Panc1 (cell line): ENCODE measurements around the gene ANAPC16. TPM values are rescaled to one million over a fixed set of nuclear protein-coding genes. Genes with fewer than 3 reads are reported as not detected.

ENCODE experiments used
- ATAC-seq: fragments of 200-7000 bp; cut with Tn5 transposase; 2 replicates; pipeline ENCODE4 v1.9.1; 2020; ENCODE audit warnings: mild to moderate bottlenecking, moderate library complexity
- BruUV-seq: library from RNA; stranded (reverse); fragments of 400-500 nt; replicated peaks from 2 replicates; lab custom pipeline; 2021; lab: Mats Ljungman, UMichigan
- CTCF ChIA-PET: fragments of 300-600 bp; sonication (Branson Sonifier 250); formaldehyde crosslinking; loops from one replicate; lab custom pipeline; 2022; ENCODE audit warnings: antibody characterized with exemption; lab: Charles Lee
- POLR2A ChIA-PET: fragments of 300-600 bp; sonication (Branson Sonifier 250); formaldehyde crosslinking; loops from one replicate; lab custom pipeline; 2022; ENCODE audit warnings: antibody characterized with exemption; lab: Charles Lee
- DNase-seq: peaks from one replicate; pipeline ENCODE4 v3.0.0-alpha.2; 2010; ENCODE audit warnings: low read depth, low spot score
- H3K27ac ChIP-seq: 2 replicates; pipeline ENCODE4 v1.5.1; 2011; ENCODE audit warnings: mild to moderate bottlenecking, low read length, inconsistent platforms
- H3K27me3 ChIP-seq: fragments of 200-500 bp; sonication (Bioruptor generic); 2 replicates; pipeline ENCODE4 v1.6.0; 2014; ENCODE audit warnings: low read length, inconsistent platforms; ENCODE audit not compliant: control insufficient read depth, insufficient read depth
- H3K36me3 ChIP-seq: fragments of 200-500 bp; sonication (Bioruptor generic); 2 replicates; pipeline ENCODE4 v1.5.1; 2014; ENCODE audit warnings: inconsistent platforms, mild to moderate bottlenecking, low read length, moderate library complexity; ENCODE audit not compliant: control insufficient read depth, insufficient read depth
- H3K4me1 ChIP-seq: 2 replicates; pipeline ENCODE4 v1.5.1; 2011; ENCODE audit warnings: inconsistent platforms, mild to moderate bottlenecking, low read length, moderate library complexity; ENCODE audit not compliant: control insufficient read depth, insufficient read depth
- H3K4me3 ChIP-seq, 2 experiments: 2 replicates each; pipeline ENCODE4 v1.5.1; 2011 to 2012; ENCODE audit warnings: low read depth in 2 of 2, low read length in 2 of 2, mild to moderate bottlenecking in 2 of 2, inconsistent platforms in 1 of 2, moderate library complexity in 1 of 2
- H3K9me3 ChIP-seq: fragments of 200-500 bp; sonication (Bioruptor generic); 2 replicates; pipeline ENCODE4 v1.5.1; 2014; ENCODE audit warnings: low read depth, mild to moderate bottlenecking, inconsistent platforms, low read length, moderate library complexity; ENCODE audit not compliant: control insufficient read depth, insufficient read depth
- CTCF ChIP-seq: fragments of 450-650 bp; IDR thresholded peaks from 2 replicates; pipeline ENCODE4 v1.5.1; 2017; ENCODE audit warnings: mild to moderate bottlenecking
- POLR2AphosphoS5 ChIP-seq: IDR thresholded peaks from 2 replicates; pipeline ENCODE4 v1.6.1; 2012; ENCODE audit warnings: mild to moderate bottlenecking, low read depth, low read length, moderate library complexity
- SIN3A ChIP-seq: IDR thresholded peaks from 2 replicates; pipeline ENCODE4 v1.6.1; 2012; ENCODE audit warnings: low read depth, mild to moderate bottlenecking, low read length, moderate library complexity, borderline replicate concordance; ENCODE audit not compliant: insufficient read depth
- TCF7L2 ChIP-seq: IDR thresholded peaks from 2 replicates; pipeline ENCODE4 v1.6.1; 2011; ENCODE audit warnings: mild to moderate bottlenecking, low read depth, low read length, inconsistent platforms
- in situ Hi-C: cut with HindIII; loops from 2 replicates; pipeline ENCODE4 v1.10.0; 2016; ENCODE audit warnings: low sequenced_read_pairs, low pct_unique_long_range_greater_than_20kb
- intact Hi-C: fragments of 100-400 bp; cut with micrococcal nuclease; formaldehyde crosslinking; loops from one replicate; pipeline ENCODE4 v1.10.0; 2022; ENCODE audit not compliant: unreplicated experiment
- total RNA-seq: library from RNA; stranded (reverse); gene quantifications from one replicate; pipeline ENCODE4 v1.2.1, GENCODE V29; 2021; ENCODE audit not compliant: unreplicated experiment
- TF ChIP-seq, protein P1 (sequence below), 2 experiments: IDR thresholded peaks; 2 replicates each; pipeline ENCODE4 v1.6.1; 2011 to 2012; ENCODE audit warnings: low read depth in 2 of 2, control low read depth in 1 of 2, low read length in 1 of 2, mild to moderate bottlenecking in 1 of 2, moderate library complexity in 1 of 2; ENCODE audit not compliant: insufficient read depth in 1 of 2

ANAPC16 gene
- total RNA-seq, 1 experiment from 2014 or later: 110 TPM

GRCh38 chr10:72177454-72177853 is 38.4 kb upstream of the ANAPC16 start:
- Histone ChIP-seq H3K9me3 (no peaks in the 10 kb centered on the region), H3K4me1 (peaks cover 54% of the 10 kb centered on the region), H3K4me3 (no peak overlapping the region), H3K27ac (peak overlapping the region; percentile 100), H3K36me3 (peaks cover 23% of the 10 kb centered on the region; the same call in 1 of the 2 replicates), H3K27me3 (no peaks in the 10 kb centered on the region)
- ChIA-PET POLR2A (no interaction called here), CTCF (interaction anchor here (0.6 kb wide), 1 partner anchor 98 kb away, joined by 3 read pairs; no protein-coding TSS in a partner anchor)
- BruUV-seq: no TSS peak
- TF ChIP-seq SIN3A: no peak
- in situ Hi-C loops: no loop called here
- ATAC-seq (no peak), DNase-seq (no peak)
- intact Hi-C loops: no loop called here

DNA sequence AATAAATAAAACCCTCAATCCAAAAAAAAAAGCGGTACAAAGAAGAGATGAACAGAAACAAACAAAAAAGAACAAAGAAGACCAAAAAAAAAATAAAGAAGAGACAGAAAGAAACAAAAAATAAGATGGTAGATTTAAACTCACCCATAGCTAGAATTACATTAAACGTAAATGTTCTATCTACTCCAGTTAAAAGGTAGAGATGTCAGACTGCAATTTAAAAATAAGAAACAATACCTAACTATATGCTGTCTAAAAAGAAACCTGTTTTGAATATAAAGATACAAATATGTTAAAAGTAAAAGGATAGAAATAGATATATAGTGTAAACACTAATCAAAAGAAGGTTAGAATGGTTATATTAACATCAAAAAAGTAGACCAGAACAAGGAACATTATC is 31.7 kb upstream of the ANAPC16 start:
- ATAC-seq: no peak
- in situ Hi-C loops (no loop called here), intact Hi-C loops (no loop called here)
- no peak for DNase-seq
- Histone ChIP-seq H3K4me3 (no peak overlapping the region), H3K27ac (no peak overlapping the region), H3K9me3 (peaks cover 22% of the 10 kb centered on the region; the same call in 1 of the 2 replicates), H3K27me3 (no peaks in the 10 kb centered on the region), H3K36me3 (peaks cover 32% of the 10 kb centered on the region), H3K4me1 (peaks cover 7% of the 10 kb centered on the region)
- POLR2A ChIA-PET: no interaction called here
- no peak for TF ChIP-seq SIN3A
- TF ChIP-seq POLR2AphosphoS5: no peak
- BruUV-seq: no TSS peak
- CTCF ChIA-PET: no interaction called here

GRCh38 chr10:72186258-72186981 is 29.4 kb upstream of the ANAPC16 start:
- in situ Hi-C loops: no loop called here
- peaks cover 22% of the 10 kb centered on the region; the same call in 1 of the 2 replicates for H3K9me3 ChIP-seq
- peaks cover 7% of the 10 kb centered on the region for H3K4me1 ChIP-seq
- ATAC-seq: no peak
- H3K27me3 ChIP-seq: no peaks in the 10 kb centered on the region
- TF ChIP-seq TCF7L2: no peak
- no peak for TF ChIP-seq CTCF
- TF ChIP-seq, protein P1, sequence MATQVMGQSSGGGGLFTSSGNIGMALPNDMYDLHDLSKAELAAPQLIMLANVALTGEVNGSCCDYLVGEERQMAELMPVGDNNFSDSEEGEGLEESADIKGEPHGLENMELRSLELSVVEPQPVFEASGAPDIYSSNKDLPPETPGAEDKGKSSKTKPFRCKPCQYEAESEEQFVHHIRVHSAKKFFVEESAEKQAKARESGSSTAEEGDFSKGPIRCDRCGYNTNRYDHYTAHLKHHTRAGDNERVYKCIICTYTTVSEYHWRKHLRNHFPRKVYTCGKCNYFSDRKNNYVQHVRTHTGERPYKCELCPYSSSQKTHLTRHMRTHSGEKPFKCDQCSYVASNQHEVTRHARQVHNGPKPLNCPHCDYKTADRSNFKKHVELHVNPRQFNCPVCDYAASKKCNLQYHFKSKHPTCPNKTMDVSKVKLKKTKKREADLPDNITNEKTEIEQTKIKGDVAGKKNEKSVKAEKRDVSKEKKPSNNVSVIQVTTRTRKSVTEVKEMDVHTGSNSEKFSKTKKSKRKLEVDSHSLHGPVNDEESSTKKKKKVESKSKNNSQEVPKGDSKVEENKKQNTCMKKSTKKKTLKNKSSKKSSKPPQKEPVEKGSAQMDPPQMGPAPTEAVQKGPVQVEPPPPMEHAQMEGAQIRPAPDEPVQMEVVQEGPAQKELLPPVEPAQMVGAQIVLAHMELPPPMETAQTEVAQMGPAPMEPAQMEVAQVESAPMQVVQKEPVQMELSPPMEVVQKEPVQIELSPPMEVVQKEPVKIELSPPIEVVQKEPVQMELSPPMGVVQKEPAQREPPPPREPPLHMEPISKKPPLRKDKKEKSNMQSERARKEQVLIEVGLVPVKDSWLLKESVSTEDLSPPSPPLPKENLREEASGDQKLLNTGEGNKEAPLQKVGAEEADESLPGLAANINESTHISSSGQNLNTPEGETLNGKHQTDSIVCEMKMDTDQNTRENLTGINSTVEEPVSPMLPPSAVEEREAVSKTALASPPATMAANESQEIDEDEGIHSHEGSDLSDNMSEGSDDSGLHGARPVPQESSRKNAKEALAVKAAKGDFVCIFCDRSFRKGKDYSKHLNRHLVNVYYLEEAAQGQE (IDR thresholded peaks at IDR 0.05; ENCODE audit: insufficient read depth in 1 of 2, low read depth in 2 of 2, low read length in 1 of 2): no peak
- no peak for TF ChIP-seq SIN3A
- TF ChIP-seq POLR2AphosphoS5: no peak
- H3K36me3 ChIP-seq: peaks cover 26% of the 10 kb centered on the region
- CTCF ChIA-PET: no interaction called here
- BruUV-seq: TSS peak; percentile 44
- peak overlapping the region; percentile 81 for H3K27ac ChIP-seq
- DNase-seq: no peak
- POLR2A ChIA-PET: no interaction called here
- intact Hi-C loops: no loop called here
- no peak overlapping the region for H3K4me3 ChIP-seq
